Measurements from ENCODE around the gene GALK1.

Gene GALK1

DNA sequence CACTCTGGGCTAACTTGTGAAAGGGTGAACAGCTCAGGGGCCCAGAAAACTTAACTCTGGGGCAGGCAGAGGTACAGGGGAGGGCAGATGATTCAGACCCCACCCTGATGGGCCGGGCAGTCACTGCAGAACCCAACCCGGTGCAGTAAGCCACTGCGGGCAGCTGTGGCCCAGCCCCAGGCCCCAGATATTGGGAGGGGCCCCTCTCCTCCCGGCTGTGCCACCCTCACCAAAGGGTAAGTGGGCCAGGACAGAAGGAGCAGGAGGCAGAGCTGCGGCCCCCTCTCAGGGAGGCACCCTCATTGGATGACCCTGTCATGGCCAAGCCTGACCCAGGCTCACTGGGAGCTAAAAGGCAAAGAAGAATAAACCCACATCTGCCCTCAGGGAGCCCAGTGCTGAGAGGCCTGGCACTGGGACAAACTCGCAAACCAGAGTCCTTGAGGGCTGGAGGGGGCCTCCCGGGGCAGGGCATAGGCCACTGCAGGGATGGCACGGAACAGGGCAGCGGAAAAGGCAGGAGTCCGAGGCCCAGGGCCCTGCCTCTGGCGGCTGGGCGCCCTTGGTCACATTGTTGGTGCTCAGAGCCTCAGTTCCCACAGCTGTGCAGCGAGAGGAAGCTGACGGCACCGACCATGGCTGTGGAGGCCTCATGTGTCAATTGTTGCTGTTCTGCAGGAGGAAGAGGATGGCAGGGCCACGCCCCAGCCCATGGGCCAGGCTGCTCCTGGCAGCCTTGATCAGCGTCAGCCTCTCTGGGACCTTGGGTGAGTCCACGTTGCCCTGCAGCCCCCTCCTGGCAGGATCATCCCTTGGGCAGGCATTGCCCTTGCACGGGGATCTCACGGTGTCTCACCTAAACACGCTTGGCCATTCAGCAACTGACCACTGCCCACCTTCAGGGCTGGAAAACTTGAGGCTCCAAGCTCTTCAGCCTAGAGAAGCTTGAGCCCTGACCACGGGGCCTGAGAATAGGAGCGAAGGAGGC lies 40.7 kb downstream of the GALK1 start:
- DNase-seq = no peak

GRCh38 chr17:75723171-75723930 lies 41.6 kb downstream of the GALK1 start:
- DNase-seq = no peak

GRCh38 chr17:75722542-75723095 lies 42.4 kb downstream of the GALK1 start:
- DNase-seq = no peak

DNA sequence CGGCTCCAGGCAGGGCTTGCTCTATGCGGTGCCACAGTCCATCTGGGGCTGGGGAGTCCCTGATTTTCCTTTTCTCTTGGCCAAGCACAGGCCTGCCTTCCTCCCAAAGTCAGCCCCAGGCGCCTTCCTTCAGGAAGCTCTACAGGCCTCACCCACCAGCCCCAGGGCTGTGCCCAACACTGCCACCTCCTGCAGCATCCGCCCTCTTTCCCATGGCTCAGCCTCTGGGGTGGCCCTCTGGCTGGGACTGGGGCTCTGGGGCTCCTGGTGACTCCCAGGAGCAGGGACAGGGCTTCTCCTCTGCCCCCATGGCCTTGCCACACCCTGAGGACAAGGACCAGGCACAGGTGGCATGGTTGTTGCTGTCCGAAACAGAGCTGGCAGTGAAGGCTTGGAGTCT lies 42.9 kb downstream of the GALK1 start:
- no peak for DNase-seq

DNA sequence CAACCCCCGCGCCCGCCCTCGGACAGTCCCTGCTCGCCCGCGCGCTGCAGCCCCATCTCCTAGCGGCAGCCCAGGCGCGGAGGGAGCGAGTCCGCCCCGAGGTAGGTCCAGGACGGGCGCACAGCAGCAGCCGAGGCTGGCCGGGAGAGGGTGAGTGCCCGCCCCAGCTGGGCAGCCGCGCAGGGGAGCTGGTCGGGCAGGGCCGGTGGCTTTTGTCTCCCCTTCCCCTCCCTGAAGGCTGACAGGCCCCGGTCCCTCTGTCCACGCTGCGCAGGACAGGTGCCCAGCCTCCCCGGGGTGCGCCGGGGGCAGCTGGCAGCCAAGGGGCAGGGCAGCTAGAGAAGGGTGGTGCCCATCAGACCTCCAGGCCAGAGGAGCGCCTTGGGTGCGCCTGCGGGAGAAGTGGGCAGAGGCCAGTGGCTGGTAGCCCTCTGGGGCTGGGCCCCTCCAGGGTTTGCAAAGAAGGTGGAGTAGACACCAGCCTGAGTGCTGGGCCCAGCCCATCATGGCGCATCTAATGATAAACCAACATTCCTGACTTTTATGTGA lies 43.5 kb downstream of the GALK1 start:
- DNase-seq = no peak

- DNase-seq = no peak
Measured at GRCh38 chr17:75720656-75721462, 44.1 kb downstream of the GALK1 start, which contains the start of gene ITGB4. Gene ITGB4, plus strand, starts transcription at chr17:75721459. Its CDS starts 3,245 bp downstream, at chr17:75724704.

DNA sequence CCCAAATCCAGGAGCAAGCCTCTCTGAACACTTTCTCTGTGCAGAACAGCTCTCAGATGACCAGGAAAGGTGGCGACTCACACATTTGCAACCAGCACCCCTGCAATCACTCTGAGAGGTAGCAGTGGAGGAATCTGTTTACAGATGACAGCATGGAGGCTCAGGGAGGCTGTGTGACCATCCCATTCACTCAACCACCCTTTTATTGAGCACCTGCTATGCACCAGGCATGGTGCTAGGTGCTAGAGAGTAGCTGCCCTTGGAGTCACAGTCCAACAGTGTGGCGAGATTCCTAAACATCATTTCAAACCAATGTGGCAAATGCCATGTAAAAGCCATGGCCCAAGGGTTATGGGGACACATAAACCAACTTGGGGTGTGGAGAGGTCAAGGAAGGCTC lies 45.3 kb downstream of the GALK1 start:
- DNase-seq = no peak

- no peak for DNase-seq
Measured at GRCh38 chr17:75712446-75712845, 52.5 kb downstream of the GALK1 start.

Measured in KG1 (cell line).